HG02678 (cell line): Measurements from ENCODE around the gene ZBTB20.

Experiments used
- ATAC-seq: cut with Tn5 transposase; IDR thresholded peaks from one replicate; pipeline ENCODE4 v1.9.1; 2021; ENCODE audit warnings: mild to moderate bottlenecking, moderate library complexity; ENCODE audit not compliant: unreplicated experiment

ZBTB20 gene

GRCh38 chr3:114650808-114651207, 496.3 kb downstream of the ZBTB20 start:
- ATAC-seq = no peak

- ATAC-seq = no peak
These were observed 497.8 kb downstream of the ZBTB20 start for GRCh38 chr3:114649331-114649730.

GRCh38 chr3:114646526-114646925, 500.6 kb downstream of the ZBTB20 start:
- no peak for ATAC-seq

GRCh38 chr3:114645392-114645791, 501.7 kb downstream of the ZBTB20 start:
- no peak for ATAC-seq

- ATAC-seq = no peak
These were observed 502.7 kb downstream of the ZBTB20 start for GRCh38 chr3:114644367-114644766.

GRCh38 chr3:114642951-114643741, 503.9 kb downstream of the ZBTB20 start:
- no peak for ATAC-seq

- ATAC-seq = no peak
These were observed 507.0 kb downstream of the ZBTB20 start for GRCh38 chr3:114640126-114640525.

GRCh38 chr3:114639171-114639570, 507.9 kb downstream of the ZBTB20 start:
- no peak for ATAC-seq

GRCh38 chr3:114635878-114636277, 511.2 kb downstream of the ZBTB20 start:
- ATAC-seq = no peak

- ATAC-seq = no peak
These were observed 512.5 kb downstream of the ZBTB20 start for GRCh38 chr3:114634635-114635034.

GRCh38 chr3:114632757-114633424, 514.2 kb downstream of the ZBTB20 start:
- ATAC-seq = no peak

- ATAC-seq = no peak
These were observed 519.3 kb downstream of the ZBTB20 start for GRCh38 chr3:114627770-114628169.

GRCh38 chr3:114626751-114627150, 520.3 kb downstream of the ZBTB20 start:
- ATAC-seq = no peak

- ATAC-seq = no peak
These were observed 522.4 kb downstream of the ZBTB20 start for GRCh38 chr3:114624571-114625181.

- no peak for ATAC-seq
These were observed 523.0 kb downstream of the ZBTB20 start for GRCh38 chr3:114624047-114624445.

GRCh38 chr3:114623420-114624046, 523.6 kb downstream of the ZBTB20 start:
- ATAC-seq = no peak

- no peak for ATAC-seq
These were observed 525.1 kb downstream of the ZBTB20 start for GRCh38 chr3:114622001-114622400.

GRCh38 chr3:114619771-114620170, 527.3 kb downstream of the ZBTB20 start:
- no peak for ATAC-seq

GRCh38 chr3:114615523-114616085, 531.5 kb downstream of the ZBTB20 start:
- no peak for ATAC-seq

- no peak for ATAC-seq
These were observed 537.0 kb downstream of the ZBTB20 start for GRCh38 chr3:114609973-114610630.

- ATAC-seq = no peak
These were observed 538.8 kb downstream of the ZBTB20 start for GRCh38 chr3:114608293-114608692.
